ENCODE measurements around the gene TSPO.
A peak's percentile ranks its signal among the peaks of the same experiment; 100 is the strongest.

TSPO gene

GRCh38 chr22:43179146-43179910, 28.0 kb downstream of the TSPO start:
- no peak for DNase-seq (ENCODE audit: low spot score)

DNA sequence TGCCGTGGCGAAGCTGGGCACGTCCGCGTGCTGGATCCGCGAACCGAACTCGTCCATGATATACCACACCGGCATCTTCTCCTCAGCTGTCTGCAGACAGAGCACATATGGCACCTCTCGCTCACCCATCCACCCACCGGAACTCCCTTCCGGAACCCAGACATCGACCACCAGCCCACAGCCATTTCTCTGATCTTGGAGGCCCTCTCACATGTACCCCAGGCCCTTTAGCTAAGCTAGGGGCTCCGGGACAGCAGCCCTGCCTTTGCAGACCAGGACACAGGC, 28.5 kb downstream of the TSPO start:
- DNase-seq (ENCODE audit: low spot score): no peak

GRCh38 chr22:43180670-43181069, 29.3 kb downstream of the TSPO start:
- DNase-seq (ENCODE audit: low spot score): no peak

DNA sequence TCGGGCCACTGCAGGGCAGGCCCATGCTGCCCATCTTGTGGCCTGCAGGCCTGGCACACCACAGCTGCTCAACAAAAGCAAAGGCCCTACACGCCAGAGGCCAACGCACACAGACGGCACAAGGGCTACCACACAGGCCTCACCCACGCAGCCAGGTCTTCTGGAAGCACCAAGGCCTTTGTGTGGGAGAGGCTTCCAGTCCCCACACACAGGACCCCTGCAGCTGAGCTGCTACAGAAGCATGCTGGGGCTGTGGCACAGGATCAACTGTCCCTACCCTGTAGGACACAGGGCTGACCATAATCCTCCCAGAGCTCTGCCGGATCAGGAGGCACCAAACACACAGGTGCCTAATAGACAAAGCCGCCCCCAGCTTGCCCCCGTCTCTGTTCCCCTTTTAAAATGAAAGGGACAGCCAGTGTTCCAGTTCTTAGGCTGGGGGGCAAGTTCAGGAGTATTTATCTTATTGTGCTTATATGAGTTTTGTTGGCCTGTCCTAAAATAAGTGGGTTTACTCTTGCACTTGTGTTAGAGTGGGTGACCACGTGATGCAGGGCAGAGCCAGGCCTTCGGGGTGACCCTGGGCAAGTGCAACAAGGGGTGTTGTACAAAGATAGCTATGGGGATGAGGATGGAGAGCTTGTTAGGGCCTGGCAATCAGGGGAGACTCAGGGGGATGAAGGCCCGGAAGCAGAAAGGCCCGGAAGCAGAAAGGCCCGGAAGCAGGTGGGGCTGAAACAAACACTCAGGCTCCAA, 30.1 kb downstream of the TSPO start:
- DNase-seq (ENCODE audit: low spot score): no peak

- DNase-seq (ENCODE audit: low spot score): no peak
Measured at GRCh38 chr22:43182118-43182517, 30.8 kb downstream of the TSPO start.

GRCh38 chr22:43182726-43183125, 31.4 kb downstream of the TSPO start:
- DNase-seq (ENCODE audit: low spot score): no peak

- DNase-seq (ENCODE audit: low spot score): no peak
Measured at GRCh38 chr22:43183496-43184277, 32.3 kb downstream of the TSPO start.

- DNase-seq (ENCODE audit: low spot score): peak; percentile 7
Measured at GRCh38 chr22:43185860-43186261, 34.5 kb downstream of the TSPO start.

DNA sequence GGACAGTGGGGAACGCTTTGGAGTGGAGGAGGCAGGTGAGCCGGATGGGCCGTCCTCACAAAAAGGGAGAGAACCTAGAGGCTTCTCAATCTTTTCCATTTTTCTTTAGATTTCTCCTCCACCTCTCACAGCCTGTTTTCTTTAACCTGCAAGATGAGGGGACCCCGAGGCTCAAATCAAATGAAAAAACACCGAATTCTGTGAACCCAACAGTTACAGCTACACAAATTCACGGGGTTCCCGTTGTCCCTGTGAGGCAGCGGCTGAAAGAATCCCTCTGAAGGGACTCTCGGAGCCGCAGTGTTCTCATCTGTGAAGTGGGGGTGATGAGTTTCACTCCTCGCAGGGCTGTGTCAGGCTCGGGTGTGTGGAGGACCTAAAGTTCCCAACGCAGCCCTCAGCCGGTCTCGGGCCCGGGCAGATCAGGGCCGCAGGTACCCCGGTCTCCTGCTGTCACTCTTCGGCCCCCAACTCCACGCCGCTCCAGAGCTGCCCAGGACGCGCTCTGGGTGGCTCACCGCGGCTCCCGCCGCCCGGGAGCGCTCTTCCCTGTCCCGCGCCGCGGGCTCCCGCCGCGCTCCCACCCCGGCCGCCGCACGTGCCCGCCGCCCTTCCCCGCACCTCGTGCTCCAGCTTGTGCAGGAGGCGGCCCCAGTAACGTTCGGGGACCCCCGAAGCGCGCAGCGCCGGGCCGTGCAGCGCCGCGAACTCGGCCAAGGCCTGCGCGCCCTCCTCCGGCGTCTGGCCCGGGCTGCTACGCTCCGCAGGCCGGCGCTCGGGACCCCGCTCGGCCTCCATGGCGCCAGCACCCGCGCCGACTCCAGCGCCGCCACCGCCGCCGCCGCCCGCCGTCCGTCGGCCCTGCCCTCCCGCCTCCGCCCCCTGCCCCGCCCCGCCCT, 35.2 kb downstream of the TSPO start, which contains the start of gene TTLL12:
Gene TTLL12 (minus strand): TSS at position 863 of the 899 bp plus-strand sequence. CDS start 65 bp downstream, at position 798.
- peak; percentile 54 for DNase-seq (ENCODE audit: low spot score)

- peak; percentile 92 for DNase-seq (ENCODE audit: low spot score)
Measured at GRCh38 chr22:43187171-43188099, 36.1 kb downstream of the TSPO start.

DNA sequence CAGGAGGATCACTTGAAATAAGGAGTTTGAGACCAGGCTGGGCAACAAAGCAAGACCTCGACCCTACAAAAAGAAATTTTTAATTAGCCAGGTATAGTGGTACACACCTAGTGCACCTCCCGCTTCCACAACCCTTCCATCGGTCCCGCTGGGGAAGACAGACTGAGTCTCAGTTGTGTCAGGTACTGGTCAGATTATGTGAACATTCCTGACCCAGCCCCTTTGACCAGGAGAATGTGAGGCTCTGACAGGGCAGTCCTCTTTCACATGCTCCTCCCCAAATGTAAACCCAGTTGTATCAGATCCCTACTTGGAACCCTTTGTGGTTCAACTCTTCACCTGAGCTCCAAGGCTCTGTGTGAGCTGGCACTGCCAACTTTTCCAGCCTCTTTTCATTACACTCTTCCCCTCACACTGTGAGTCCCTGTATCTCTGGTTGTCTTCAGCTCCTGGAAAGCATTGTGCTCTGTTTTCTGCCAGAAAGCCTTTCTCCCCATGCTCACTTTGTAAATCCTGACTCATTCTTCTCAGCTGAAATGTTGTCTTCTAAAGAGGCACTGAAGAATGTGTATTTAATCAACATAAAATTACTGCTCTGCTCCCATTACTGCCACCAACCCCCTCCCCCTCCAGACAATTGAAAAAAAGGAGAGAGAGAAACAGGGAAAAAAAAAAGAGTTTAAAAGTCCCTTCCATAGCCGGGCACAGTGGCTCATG, 37.6 kb downstream of the TSPO start:
- DNase-seq (ENCODE audit: low spot score): no peak

- DNase-seq (ENCODE audit: low spot score): no peak
Measured at GRCh38 chr22:43191831-43192230, 40.5 kb downstream of the TSPO start.

DNA sequence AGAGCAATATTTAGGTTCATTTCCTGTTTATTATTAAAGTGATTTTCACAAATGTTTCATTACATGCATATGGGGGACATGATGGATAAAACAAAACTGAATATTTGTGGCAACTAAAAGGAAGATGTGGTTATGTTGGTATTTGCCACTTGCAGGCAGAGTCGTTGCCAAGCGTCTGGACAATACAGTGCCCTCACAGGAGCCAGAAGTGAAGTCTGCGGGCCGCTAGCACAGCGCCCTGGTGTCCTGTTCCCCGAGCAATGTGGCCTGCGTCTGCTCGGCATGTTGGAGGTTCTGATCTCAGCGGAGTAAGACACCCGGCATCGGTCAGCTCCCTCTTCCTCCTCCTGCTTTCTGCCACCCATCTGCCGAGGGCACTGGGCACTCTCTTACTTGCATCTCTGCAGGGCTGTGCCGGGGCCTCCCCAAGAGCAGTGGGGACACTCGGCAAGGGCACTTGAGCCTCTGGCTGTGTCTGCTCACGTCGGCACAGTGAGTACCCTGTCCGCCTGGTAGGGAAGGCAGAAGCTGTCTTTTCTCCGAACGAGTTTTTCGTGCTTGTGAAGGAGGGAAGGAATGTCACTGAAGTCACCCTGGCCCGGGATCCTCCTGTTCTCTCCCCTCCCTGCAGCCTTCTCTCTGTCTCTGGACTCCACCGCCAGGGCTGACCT, 46.0 kb downstream of the TSPO start:
- no peak for DNase-seq (ENCODE audit: low spot score)

DNA sequence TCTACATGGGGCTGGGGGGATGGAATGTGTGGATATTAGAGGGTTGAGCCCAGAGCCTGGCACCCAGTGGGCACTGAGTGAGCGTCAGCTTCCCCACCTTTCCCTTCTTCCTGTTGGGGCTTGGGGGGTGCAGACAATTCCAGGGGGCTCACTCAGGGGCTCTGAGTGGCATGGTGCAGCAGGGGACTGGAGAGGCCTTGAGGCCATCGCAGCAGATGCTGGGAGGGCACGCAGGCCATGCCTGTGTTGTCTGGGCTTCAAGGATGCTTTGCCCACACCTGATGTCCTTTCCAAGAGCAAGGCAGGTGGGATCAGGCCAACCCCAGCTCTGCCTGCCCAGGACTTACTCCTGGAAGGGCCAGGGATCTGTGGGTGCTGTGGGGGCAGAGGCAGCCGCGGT, 46.8 kb downstream of the TSPO start:
- DNase-seq (ENCODE audit: low spot score): no peak

DNA sequence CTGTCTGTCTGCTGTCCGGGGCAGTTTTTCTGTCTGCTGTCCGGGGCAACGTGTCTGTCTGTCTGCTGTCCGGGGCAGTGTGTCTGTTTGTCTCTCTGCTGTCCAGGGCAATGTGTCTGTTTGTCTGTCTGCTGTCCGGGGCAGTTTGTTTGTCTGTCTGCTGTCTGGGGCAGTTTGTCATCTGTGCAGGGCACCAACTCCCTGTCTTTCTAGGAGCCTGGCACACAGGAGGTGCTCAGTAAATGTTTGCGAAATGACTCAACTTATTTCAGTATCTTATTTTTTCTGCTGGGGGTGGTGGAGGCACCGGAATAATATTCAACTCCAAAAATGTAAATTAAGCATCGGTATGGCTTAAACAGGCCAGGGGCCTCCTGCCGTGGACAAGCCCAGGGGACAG, 47.6 kb downstream of the TSPO start:
- no peak for DNase-seq (ENCODE audit: low spot score)

- no peak for DNase-seq (ENCODE audit: low spot score)
Measured at GRCh38 chr22:43199541-43199940, 48.2 kb downstream of the TSPO start.

DNA sequence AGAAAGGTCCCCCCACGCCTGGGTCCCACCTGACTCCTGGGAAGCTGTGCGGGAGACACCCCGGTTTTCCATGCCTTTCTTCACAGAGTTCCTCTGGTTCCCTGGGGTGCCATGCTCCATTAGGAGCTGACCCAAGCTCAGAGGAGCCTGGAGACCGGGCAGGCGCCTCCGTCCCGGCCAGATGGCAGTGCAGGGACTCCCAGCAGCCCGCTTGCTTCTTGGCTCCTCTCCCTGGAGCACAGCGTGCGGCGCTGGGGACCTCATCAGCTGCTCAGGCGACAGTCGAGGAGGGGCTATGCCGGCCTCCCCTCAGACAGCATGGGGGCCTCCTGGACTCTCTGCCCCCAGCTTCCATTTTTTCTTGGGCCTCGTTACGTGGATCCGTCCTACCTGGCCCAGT, 48.7 kb downstream of the TSPO start:
- DNase-seq (ENCODE audit: low spot score): no peak

DNA sequence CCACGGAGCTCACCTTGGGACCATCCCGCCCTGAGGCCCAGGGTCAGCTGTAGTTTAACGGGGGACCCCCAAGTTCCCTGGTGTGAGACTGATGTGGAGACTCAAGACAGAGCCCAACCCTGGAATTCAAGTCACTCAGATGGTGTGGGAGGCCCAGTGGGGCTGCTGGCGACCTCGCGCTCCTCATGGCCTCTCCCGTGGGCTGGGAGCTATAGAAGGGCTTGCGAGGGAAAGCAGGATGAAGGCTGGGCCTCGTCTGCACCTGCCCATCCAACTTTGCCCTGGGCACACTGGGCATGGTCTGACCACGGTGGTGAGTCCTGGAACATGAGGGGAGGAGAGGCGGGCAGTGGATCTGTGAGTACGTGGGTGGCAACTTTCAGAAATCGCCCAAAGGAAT, 49.2 kb downstream of the TSPO start:
- DNase-seq (ENCODE audit: low spot score): no peak

DNA sequence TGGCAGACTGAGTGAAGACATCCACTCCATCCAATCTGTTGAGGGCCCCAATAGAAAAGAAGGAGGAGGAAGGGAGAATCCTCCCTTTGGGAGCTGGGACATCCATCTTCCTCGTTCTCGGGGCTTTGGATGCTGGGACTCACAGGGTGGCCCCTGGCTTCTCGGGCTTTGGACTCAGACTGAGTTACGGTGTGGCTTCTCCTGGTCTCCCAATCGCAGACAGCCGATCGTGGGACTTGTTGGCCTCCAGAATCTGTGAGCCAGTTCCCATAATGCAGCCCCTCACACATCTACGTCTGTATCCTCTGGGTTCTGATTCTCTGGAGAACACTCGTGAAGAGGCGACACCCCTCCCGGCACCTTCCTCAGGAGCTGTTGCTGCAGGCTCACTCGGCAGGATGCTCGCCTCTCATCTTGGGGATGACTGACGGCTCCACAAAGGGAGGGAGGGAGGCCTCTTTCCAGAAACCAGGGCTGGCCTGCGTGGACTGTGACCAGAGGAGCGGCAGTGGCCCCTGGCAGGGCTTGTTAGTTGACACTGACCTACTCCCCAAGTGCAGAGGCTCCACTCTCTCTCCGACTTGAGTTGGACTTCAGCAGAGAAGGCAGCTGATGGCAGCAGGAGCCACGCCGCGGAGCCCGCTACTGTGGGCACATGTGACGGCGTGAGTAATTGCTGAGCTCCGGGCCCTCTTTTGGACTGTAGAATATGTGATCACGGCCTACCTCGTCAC, 50.3 kb downstream of the TSPO start:
- no peak for DNase-seq (ENCODE audit: low spot score)

Measured in globus pallidus (tissue), 1 donor.